ENCODE measurements around the gene PITHD1. TPM values are rescaled to one million over a fixed set of nuclear protein-coding genes. Genes with fewer than 3 reads are reported as not detected.

The PITHD1 gene
- total and polyA plus RNA-seq, 4 experiments from 2014 or later: 65.3 to 82.2 (median 80.2) TPM

DNA sequence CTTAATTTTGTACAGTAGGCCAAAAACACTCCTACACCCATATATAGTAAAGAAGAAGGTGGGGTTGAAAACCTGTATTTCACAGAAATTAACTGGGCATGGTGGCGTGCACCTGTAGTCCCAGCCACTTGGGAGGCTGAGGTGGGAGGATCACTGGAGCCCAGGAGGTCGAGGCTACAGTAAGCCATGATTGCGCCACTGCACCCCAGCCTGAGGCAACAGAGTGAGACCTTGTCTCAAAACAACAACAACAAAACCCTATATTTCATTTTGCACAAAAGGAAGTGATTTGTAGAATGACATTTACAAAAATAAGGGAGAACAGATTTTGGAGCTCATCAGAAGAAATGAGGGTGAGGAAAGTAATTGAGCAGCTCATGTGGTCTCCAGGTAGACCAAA is 10.5 kb downstream of the PITHD1 start:
- peaks cover 35% of the 10 kb centered on the region for H3K36me3 ChIP-seq (ENCODE audit: insufficient read depth, low read length)
- peaks cover 15 to 46% (median 30%) of the 10 kb centered on the region in 4 donors for H3K4me1 Mint-ChIP-seq

DNA sequence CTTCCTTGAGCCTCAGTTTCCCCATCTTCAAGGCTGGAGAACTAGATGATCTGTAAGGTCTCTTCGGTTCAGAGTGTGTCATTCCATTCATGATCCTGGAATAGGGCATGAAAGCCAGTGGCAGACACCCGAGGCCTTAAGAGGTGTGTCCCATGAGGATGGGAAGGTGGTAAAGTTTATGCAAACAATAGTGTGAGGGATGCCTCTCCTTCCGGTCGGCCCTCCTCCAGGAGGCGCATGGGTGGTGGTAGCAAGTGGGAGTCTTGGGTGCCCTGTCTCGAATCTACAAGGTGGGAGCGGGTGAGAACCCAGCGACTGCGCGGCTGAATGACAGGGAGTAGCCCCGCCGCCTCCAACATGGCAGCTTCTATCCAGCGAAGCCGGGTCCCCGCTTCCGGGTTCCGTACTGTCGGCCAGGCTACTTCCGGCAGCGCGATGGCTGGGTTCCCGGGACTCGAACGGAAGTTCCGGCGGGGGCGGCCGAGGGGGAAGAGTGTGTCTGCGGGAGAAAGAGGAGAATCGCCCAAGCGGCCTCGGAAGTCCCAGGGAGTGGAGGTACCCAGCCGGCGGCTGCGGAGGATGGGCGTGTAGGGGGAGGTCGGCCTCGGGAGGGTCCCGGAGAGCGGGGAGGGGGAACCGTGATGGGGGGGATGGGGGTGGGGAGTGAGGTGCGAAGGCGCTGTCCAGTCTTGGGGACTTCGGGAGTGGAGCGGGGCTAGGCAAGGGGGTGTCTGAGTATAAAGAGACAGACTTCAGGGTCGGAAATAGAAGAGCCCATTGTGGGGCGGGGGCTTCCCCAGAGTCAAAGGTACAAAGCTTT is 12.7 kb downstream of the PITHD1 start, which contains the start of gene LYPLA2:
Gene LYPLA2 (plus strand): TSS at position 450 of the 820 bp plus-strand sequence. CDS start 1,538 bp downstream, outside the sequence.
- Mint-ChIP-seq H3K27me3 (no peaks in the 10 kb centered on the region), H3K9me3 (peaks cover 0 to 3% (median 0%) of the 10 kb centered on the region in 8 donors), H3K36me3 (peaks cover 25 to 42% of the 10 kb centered on the region in 2 donors), H3K4me1 (peaks cover 10 to 40% (median 23%) of the 10 kb centered on the region in 4 donors), H3K4me3 (peak within 1 kb of the TSS; percentile 89 to 99 (median 98)), H3K27ac (peak within 1 kb of the TSS; percentile 91 to 98 (median 97))
- Histone ChIP-seq H3K4me1 (ENCODE audit: insufficient read depth, low read length) (peaks cover 28% of the 10 kb centered on the region), H3K9me3 (ENCODE audit: control insufficient read depth in 1 of 2, low read length in 2 of 2) (no peaks in the 10 kb centered on the region), H3K4me3 (ENCODE audit: low read length in 2 of 2) (peak within 1 kb of the TSS; percentile 82 to 84), H3K27ac (ENCODE audit: low read depth, low read length) (peak within 1 kb of the TSS; percentile 70), H3K36me3 (ENCODE audit: insufficient read depth, low read length) (peaks cover 19% of the 10 kb centered on the region), H3K27me3 (ENCODE audit: insufficient read depth, low read length) (no peaks in the 10 kb centered on the region)
- CTCF ChIA-PET (ENCODE audit: partially characterized antibody): interaction anchor here (1.4 to 1.5 kb wide), 2 partner anchors 16 to 19 kb away, joined by 4 to 7 read pairs; no protein-coding TSS in a partner anchor
- peak; percentile 78 to 89 (median 78) for DNase-seq
- POLR2A ChIA-PET (ENCODE audit: partially characterized antibody): interaction anchor here (0.6 to 6.4 kb wide), 8 partner anchors 10 to 183 kb away, joined by 3 to 64 read pairs (median 7); partner anchors contain the start of genes ELOA, GALE, HMGCL and PITHD1
- intact Hi-C loops (cut with micrococcal nuclease): loop anchor here (1.0 kb wide), 3 partner anchors 9 to 100 kb away; partner anchors contain the start of genes GALE, PITHD1 and RPL11

More for the DNA sequence above, 10.5 kb downstream of the PITHD1 start:
- no peak for DNase-seq
- no peaks in the 10 kb centered on the region for H3K27me3 ChIP-seq (ENCODE audit: insufficient read depth, low read length)
- peaks cover 0 to 3% (median 0%) of the 10 kb centered on the region in 8 donors for H3K9me3 Mint-ChIP-seq
- no peak overlapping the region for H3K4me3 ChIP-seq (ENCODE audit: low read length in 2 of 2)
- H3K9me3 ChIP-seq (ENCODE audit: control insufficient read depth in 1 of 2, low read length in 2 of 2): no peaks in the 10 kb centered on the region
- POLR2A ChIA-PET (ENCODE audit: partially characterized antibody): interaction anchor here (4.6 to 6.4 kb wide), 2 partner anchors 10 to 12 kb away, joined by 59 to 64 read pairs; partner anchors contain the start of genes GALE and PITHD1
- intact Hi-C loops (cut with micrococcal nuclease): no loop called here
- H3K27me3 Mint-ChIP-seq: no peaks in the 10 kb centered on the region
- peaks cover 26 to 52% of the 10 kb centered on the region in 2 donors for H3K36me3 Mint-ChIP-seq
- H3K27ac Mint-ChIP-seq: peak overlapping the region in 3 of 7 donors; percentile 53 to 68 (median 61)
- peaks cover 28% of the 10 kb centered on the region for H3K4me1 ChIP-seq (ENCODE audit: insufficient read depth, low read length)
- CTCF ChIA-PET (ENCODE audit: partially characterized antibody): interaction anchor here (1.1 to 1.5 kb wide), 5 partner anchors 9 to 67 kb away, joined by 3 to 4 read pairs (median 3); no protein-coding TSS in a partner anchor
- H3K27ac ChIP-seq (ENCODE audit: low read depth, low read length): no peak overlapping the region
- H3K4me3 Mint-ChIP-seq: peak overlapping the region in 5 of 8 donors; percentile 21 to 59 (median 44)

DNA sequence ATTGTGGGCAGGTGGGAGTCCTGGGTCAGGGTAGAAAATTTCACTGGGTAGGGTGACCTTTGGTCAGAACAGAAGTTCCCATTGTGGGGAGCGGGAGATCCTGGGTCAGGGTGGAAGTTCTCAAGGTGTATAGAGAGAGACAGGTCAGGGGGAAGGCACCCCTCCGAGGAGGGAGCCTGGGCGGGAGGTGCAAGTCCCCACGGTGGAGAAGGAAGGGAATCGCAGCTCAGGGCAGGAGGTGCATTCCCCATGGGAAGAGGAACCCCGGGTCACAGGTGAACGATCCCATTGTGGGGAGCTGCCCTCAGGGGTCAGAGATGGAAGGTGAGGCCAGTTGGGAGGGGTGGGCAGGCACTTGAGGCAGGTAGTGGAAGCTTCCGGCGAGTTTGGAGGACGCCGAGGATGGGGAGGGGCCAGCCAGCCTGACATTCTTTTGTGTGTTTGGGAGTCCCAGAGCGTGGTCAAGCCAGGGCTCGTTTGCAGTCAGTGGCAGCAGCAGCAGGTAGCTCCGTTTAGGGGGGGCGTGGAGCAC is 13.4 kb downstream of the PITHD1 start:
- Mint-ChIP-seq H3K4me1 (peaks cover 10 to 40% (median 23%) of the 10 kb centered on the region in 4 donors), H3K36me3 (peaks cover 20 to 37% of the 10 kb centered on the region in 2 donors), H3K9me3 (peaks cover 0 to 3% (median 0%) of the 10 kb centered on the region in 8 donors), H3K27me3 (no peaks in the 10 kb centered on the region), H3K4me3 (peak overlapping the region; percentile 89 to 99 (median 98)), H3K27ac (peak overlapping the region; percentile 91 to 98 (median 97))
- peak overlapping the region; percentile 82 to 84 for H3K4me3 ChIP-seq (ENCODE audit: low read length in 2 of 2)
- H3K9me3 ChIP-seq (ENCODE audit: control insufficient read depth in 1 of 2, low read length in 2 of 2): no peaks in the 10 kb centered on the region
- peak overlapping the region; percentile 70 for H3K27ac ChIP-seq (ENCODE audit: low read depth, low read length)
- DNase-seq: peak in 2 of 5 donors; percentile 35 to 41
- H3K27me3 ChIP-seq (ENCODE audit: insufficient read depth, low read length): no peaks in the 10 kb centered on the region
- CTCF ChIA-PET (ENCODE audit: partially characterized antibody): interaction anchor here (1.4 to 1.5 kb wide), 2 partner anchors 16 to 20 kb away, joined by 4 to 7 read pairs; no protein-coding TSS in a partner anchor
- H3K4me1 ChIP-seq (ENCODE audit: insufficient read depth, low read length): peaks cover 28% of the 10 kb centered on the region
- H3K36me3 ChIP-seq (ENCODE audit: insufficient read depth, low read length): peaks cover 14% of the 10 kb centered on the region
- intact Hi-C loops (cut with micrococcal nuclease): loop anchor here (1.0 kb wide), 3 partner anchors 9 to 100 kb away; partner anchors contain the start of genes GALE, PITHD1 and RPL11
- POLR2A ChIA-PET (ENCODE audit: partially characterized antibody): interaction anchor here (0.6 to 6.4 kb wide), 8 partner anchors 9 to 100 kb away, joined by 3 to 64 read pairs (median 7); partner anchors contain the start of genes ELOA, GALE, HMGCL and PITHD1

DNA sequence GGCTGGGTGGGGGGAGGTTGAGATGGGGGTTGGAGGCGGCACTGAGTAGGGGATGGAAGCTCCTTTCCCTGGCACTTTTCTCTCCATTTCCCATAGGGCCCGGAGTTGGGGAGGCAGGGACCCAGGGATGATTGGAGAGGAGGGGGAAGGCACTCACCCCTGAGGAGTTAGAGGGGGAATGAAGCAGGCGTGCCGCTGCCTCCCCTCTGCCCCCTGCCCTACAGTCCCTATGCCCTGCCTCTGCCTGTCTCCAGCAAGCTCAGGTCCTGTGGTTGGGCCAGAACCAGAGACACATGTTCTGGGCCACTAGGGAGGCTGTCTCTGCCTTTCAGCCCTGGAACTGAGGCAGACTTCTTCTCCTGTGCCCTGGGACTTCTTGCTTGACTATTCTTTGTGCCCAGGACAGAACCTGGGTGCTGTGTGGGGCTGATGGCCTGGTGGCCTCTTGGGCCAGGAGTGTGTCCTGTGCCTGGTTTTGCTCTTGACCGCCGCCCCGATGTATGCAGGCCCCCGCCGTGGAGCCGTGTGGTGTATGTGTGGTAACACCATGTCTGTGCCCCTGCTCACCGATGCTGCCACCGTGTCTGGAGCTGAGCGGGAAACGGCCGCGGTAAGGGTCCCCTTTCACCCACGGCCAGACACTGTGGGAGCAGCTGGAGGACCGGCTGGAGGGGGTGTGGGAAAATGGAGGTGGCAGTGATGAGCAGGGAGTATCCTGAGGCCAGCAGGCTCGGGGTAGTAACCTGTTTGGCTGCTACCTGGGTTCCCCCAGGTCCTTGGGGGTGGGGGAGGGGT is 14.1 kb downstream of the PITHD1 start:
- H3K4me3 ChIP-seq (ENCODE audit: low read length in 2 of 2): peak overlapping the region in 1 of 2 donors; percentile 84
- DNase-seq: no peak
- peaks cover 7% of the 10 kb centered on the region for H3K36me3 ChIP-seq (ENCODE audit: insufficient read depth, low read length)
- ChIA-PET CTCF (ENCODE audit: partially characterized antibody) (no interaction called here), POLR2A (ENCODE audit: partially characterized antibody) (interaction anchor here (0.8 to 6.4 kb wide), 6 partner anchors 9 to 49 kb away, joined by 3 to 64 read pairs (median 9); partner anchors contain the start of genes ELOA, GALE, HMGCL and PITHD1)
- peaks cover 13 to 36% of the 10 kb centered on the region in 2 donors for H3K36me3 Mint-ChIP-seq
- H3K27me3 ChIP-seq (ENCODE audit: insufficient read depth, low read length): no peaks in the 10 kb centered on the region
- peak overlapping the region; percentile 89 to 99 (median 98) for H3K4me3 Mint-ChIP-seq
- H3K27me3 Mint-ChIP-seq: no peaks in the 10 kb centered on the region
- peaks cover 0 to 3% (median 0%) of the 10 kb centered on the region in 8 donors for H3K9me3 Mint-ChIP-seq
- peaks cover 10 to 33% (median 22%) of the 10 kb centered on the region in 4 donors for H3K4me1 Mint-ChIP-seq
- no peaks in the 10 kb centered on the region for H3K9me3 ChIP-seq (ENCODE audit: control insufficient read depth in 1 of 2, low read length in 2 of 2)
- intact Hi-C loops (cut with micrococcal nuclease): no loop called here
- H3K27ac Mint-ChIP-seq: peak overlapping the region; percentile 85 to 98 (median 97)
- H3K4me1 ChIP-seq (ENCODE audit: insufficient read depth, low read length): peaks cover 28% of the 10 kb centered on the region
- H3K27ac ChIP-seq (ENCODE audit: low read depth, low read length): peak overlapping the region; percentile 70

DNA sequence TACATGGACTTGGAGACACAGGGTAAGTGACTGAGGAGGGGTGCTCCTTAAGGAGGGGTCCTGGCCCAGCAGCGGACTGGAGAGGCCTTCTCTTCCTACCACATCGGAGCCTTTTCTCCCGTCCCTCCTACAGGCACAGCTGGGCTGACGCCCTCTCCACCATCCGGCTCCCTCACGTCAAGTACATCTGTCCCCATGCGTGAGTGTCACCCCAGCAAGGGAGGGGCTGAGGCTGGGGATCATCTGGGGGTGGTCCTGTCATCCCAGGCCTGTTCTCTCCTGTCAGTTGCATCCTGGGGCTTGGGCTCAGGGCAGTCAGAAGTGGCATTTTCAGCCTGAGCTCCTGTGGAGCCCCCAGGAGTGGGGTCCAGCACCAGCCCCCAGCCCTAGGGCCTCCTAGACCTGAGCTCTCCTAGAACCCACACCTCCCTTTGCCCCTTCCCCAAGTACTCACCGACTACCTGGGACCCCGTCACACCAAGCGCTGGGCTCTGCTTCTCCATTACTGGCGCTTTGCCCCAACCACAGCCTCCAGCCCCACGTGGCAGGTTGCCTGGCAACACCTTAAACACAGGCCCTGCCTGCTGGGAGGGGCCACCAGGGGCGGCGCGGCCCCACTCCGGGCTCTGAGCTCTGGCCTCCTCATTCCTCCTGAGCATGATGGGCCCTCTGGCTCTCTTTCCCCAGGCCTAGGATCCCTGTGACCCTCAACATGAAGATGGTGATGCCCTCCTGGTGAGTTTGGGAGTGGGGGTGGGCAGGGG is 15.0 kb downstream of the PITHD1 start:
- Histone ChIP-seq H3K36me3 (ENCODE audit: insufficient read depth, low read length) (peaks cover 5% of the 10 kb centered on the region), H3K4me3 (ENCODE audit: low read length in 2 of 2) (no peak overlapping the region), H3K27ac (ENCODE audit: low read depth, low read length) (peak overlapping the region; percentile 25), H3K27me3 (ENCODE audit: insufficient read depth, low read length) (no peaks in the 10 kb centered on the region), H3K9me3 (ENCODE audit: control insufficient read depth in 1 of 2, low read length in 2 of 2) (no peaks in the 10 kb centered on the region), H3K4me1 (ENCODE audit: insufficient read depth, low read length) (peaks cover 28% of the 10 kb centered on the region)
- ChIA-PET POLR2A (ENCODE audit: partially characterized antibody) (interaction anchor here (4.6 to 6.4 kb wide), 2 partner anchors 8 to 15 kb away, joined by 59 to 64 read pairs; partner anchors contain the start of genes GALE and PITHD1), CTCF (ENCODE audit: partially characterized antibody) (interaction anchor here (2.0 kb wide), 1 partner anchor 22 kb away, joined by 5 read pairs; no protein-coding TSS in a partner anchor)
- Mint-ChIP-seq H3K36me3 (peaks cover 4 to 28% of the 10 kb centered on the region in 2 donors), H3K27me3 (no peaks in the 10 kb centered on the region), H3K27ac (peak overlapping the region; percentile 22 to 74 (median 61)), H3K4me1 (peaks cover 10 to 33% (median 22%) of the 10 kb centered on the region in 4 donors), H3K4me3 (peak overlapping the region in 5 of 8 donors; percentile 7 to 60 (median 25)), H3K9me3 (peaks cover 0 to 3% (median 0%) of the 10 kb centered on the region in 8 donors)
- DNase-seq: peak; percentile 31 to 73 (median 47)
- intact Hi-C loops (cut with micrococcal nuclease): no loop called here

Data from CD4-positive, alpha-beta memory T cell (primary cell).